H1 (cell line): Measurements from ENCODE around the gene ONECUT2.

Experiments
- CTCF ChIP-seq, 3 experiments: IDR thresholded peaks; 1 replicate in 2 of 3; 2 replicates in 1 of 3; pipeline versions ENCODE4 v1.5.1 to v1.6.1; 2011; ENCODE audit warnings: low read length in 3 of 3, mild to moderate bottlenecking in 3 of 3, inconsistent platforms in 2 of 3, low read depth in 1 of 3, moderate library complexity in 1 of 3; ENCODE audit not compliant: insufficient read depth in 1 of 3; ENCODE audit errors: control extremely low read depth in 1 of 3
- RXRA ChIP-seq: IDR thresholded peaks from 2 replicates; pipeline ENCODE4 v1.6.1; 2011; ENCODE audit warnings: low read depth, mild to moderate bottlenecking, low read length, moderate library complexity; ENCODE audit not compliant: insufficient read depth

DNA sequence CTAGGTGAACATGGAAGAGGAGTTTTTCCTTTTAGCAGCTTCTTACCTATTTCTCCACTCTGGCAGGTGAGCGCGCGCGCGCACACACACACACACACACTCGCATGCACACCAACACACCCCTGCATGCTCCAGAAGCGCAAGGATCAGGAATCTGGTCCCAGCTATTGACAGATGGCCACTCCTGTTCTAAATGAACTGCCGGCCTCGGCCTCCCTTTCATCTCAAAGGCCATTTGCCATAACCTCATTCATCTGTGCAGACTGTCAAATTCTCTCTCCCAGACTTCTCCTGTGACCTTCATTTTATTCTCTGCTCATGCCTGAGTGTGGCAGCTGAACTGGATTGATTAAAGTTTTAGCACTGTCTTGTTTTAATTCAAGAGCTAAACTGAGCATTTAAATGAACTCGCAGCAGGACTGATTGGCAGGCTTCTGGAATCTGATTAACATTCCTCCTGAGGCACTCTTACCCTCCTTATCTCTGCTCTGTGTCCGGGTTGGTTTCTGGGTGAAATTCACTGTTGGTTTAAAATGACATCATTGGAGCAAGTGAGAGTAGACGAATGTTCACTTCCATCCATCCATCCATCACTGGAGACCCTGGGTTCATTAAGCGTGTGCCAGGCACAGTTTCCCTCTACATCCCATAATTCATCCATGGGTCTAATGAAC is 92.5 kb downstream of the ONECUT2 start:
- no peak for TF ChIP-seq RXRA
- TF ChIP-seq CTCF (IDR thresholded peaks at IDR 0.05; ENCODE audit: control extremely low read depth in 1 of 3, insufficient read depth in 1 of 3, low read depth in 1 of 3, low read length in 3 of 3) = no peak
